HG03025 (cell line): ENCODE data around the gene ZNF335.
"Not testable (repeated sequence)": the region's sequence is repeated elsewhere in the genome, so short reads cannot be mapped to it uniquely, and the experiment has no call there.

Experiments used
- ATAC-seq: cut with Tn5 transposase; IDR thresholded peaks from one replicate; pipeline ENCODE4 v1.9.1; 2021; ENCODE audit warnings: mild to moderate bottlenecking, moderate library complexity; ENCODE audit not compliant: unreplicated experiment, low FRiP score

ZNF335 gene

DNA sequence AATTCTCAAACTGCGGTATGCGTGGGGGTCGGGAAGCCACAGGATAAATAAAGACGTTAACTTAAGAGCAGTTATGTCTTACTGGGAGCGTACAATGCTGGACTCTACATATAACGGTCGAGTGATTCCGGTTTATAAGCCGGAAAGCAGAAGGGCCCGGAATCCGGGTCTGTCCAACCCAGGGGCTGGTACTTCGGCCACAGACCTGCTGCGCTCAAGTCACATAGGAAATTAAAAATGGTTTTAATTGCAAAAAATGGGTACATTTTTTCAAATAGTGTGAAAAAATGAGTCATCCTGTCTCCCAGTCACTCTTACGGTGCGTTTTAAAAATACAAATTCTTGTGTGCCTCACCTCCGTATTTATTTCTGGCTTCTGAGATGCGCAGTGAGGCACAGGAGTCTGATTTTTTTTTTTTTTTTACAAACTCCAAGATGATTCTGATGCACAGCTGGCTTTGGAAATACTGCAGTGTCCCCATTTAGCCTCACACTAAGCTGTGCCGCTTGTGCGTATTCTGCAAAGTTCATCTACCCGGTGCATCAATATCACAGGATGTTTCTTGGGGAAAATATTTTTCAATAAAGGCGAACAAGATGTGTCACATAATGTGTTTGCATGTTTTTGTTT, 36.5 kb downstream of the ZNF335 start:
- peak; percentile 14 for ATAC-seq

GRCh38 chr20:45934586-45935415, 37.2 kb downstream of the ZNF335 start, which contains the start of gene PCIF1:
PCIF1 (plus strand) TSS chr20:45934683; CDS start chr20:45939000, 4,317 bp downstream.
- peak; percentile 62 for ATAC-seq

GRCh38 chr20:45934046-45934585, 37.9 kb downstream of the ZNF335 start:
- peak; percentile 17 for ATAC-seq

DNA sequence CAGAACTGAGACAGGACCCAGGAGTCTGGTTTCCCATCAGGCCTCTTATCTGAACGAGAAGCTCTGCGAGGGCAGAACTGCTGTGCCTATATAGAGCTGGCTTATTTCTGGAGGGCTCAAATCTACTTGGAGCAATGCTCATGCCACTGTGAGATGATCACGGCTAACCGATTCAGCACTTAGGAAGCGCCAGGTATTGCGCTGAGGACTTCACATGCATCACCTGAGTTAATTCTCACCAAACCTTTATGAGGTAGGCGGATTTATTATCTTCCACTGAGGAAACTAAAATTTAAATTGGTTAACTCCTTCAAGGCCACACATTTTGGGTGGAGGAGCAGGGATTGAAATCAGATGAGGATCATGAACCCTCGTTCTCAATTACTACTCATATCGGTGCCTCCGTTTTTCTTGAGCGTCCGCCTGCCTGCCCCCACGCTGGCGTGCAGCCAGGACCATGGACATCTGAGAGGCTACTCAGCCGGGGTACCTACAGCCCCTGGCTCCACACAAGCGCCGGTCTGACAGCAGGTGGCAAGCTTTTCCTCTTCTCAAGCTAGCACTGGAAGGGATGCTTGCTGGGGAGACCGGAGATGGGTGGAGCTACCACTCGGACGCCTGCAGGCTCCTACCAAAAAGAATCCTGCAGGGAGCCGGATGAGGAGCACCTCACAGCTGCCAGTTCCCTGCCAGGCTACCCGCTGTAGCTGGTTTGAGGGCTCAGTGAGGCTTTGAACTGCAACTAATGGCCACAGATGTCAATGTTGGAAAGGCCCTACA, 38.5 kb downstream of the ZNF335 start:
- ATAC-seq, result no peak

DNA sequence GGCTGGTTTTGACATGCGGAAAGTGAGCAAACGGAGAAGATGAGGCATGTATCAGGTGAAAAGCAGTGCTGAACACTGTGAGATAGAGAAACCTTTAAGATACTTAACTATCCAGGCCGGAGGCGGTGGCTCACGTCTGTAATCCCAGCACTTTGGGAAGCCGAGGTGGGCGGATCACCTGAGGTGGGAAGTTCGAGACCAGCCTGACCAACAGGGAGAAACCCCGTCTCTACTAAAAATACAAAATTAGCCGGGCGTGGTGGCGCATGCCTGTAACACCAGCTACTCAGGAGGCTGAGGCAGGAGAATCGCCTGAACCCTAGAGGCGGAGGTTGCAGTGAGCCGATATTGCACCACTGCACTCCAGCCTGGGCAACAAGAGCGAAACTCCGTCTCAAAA, 40.3 kb downstream of the ZNF335 start:
- not testable (repeated sequence) for ATAC-seq

DNA sequence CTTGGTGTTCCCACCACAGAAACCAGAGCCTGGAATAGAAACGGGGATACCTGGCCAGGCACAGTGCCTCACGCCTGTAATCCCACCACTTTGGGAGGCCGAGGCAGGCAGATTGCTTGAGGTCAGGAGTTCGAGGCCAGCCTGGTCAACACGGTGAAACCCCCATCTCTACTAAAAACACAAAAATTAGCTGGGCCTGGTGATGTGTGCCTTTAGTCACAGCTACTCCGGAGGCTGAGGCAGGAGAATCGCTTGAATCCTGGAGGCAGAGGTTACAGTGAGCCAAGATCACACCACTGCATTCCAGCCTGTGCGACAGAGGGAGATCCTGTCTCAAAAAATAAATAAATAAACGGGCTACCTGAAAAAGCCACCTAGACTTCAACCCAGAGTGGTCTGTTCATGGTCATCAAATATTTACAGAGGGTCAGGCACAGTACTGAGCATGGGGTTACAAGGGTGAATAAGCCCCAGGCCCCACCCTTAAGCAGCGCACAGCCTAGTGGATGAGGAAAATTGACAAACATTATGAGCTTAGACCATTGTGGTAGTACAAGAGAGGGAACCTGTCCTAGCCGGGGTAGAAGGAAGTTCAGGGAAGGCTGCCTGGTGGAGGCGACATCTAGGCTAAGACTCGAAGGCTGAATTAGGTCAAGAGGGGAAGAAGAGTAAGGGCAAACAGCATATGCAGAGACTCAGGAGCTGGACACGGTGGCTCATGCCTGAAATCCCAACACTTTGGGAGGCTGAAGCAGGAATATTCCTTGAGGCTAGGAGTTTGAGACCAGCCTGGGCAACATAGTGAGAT, 44.7 kb downstream of the ZNF335 start:
- ATAC-seq, result no peak

DNA sequence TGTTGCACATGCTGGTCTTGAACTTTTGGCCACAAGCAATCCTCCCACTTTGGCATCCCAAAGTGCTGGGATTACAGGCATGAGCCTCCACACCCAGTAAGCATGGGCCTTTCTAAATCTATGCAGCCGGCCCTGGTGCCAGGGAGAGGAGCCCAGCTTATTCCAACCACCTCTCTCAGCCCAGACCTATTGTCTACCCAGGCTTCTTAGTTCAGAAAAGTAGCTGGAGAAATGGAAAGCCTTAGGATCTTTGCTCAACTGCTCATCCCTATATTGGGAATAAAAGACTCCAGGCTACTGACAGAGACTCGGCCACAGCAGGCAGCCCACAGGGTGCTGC, 45.3 kb downstream of the ZNF335 start:
- ATAC-seq, result no peak

GRCh38 chr20:45925821-45926506, 46.0 kb downstream of the ZNF335 start:
- ATAC-seq, result no peak

DNA sequence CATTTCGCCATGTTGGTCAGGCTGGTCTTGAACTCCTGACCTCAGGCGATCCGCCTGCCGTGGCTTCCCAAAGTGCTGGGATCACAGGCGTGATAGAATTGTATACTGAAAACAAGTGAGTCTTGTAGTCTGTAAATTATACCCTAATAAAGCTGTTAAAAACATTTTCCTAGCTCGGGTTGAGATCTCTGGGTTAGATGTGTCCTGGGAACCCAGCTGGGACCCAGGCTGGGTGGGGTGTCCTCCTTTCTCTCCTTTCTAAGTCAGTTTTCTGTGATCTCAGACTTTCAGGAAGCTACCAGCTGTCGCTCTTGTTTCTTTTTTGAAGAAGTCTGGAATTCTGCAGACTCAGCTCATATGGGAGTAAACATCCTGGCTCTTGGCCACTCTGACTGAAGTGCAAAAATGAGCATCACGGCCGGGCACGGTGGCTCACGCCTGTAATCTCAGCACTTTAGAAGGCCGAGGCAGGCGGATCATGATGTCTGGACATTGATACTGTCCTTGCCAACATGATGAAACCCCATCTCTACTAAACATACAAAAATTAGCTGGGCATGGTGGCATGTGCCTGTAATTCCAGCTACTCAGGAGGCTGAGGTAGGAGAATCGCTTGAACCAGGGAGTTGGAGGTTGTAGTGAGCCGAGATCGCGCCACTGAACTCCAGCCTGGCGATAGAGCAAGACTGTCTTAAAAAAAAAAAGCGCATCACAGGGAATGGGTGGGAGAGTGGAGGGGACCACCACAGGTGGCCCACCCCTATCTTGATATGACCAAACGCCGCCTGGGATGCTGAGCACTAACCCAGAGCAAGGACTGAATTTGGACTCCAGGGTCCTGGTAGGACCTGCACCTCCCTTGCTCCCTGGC, 47.4 kb downstream of the ZNF335 start:
- ATAC-seq, result no peak

DNA sequence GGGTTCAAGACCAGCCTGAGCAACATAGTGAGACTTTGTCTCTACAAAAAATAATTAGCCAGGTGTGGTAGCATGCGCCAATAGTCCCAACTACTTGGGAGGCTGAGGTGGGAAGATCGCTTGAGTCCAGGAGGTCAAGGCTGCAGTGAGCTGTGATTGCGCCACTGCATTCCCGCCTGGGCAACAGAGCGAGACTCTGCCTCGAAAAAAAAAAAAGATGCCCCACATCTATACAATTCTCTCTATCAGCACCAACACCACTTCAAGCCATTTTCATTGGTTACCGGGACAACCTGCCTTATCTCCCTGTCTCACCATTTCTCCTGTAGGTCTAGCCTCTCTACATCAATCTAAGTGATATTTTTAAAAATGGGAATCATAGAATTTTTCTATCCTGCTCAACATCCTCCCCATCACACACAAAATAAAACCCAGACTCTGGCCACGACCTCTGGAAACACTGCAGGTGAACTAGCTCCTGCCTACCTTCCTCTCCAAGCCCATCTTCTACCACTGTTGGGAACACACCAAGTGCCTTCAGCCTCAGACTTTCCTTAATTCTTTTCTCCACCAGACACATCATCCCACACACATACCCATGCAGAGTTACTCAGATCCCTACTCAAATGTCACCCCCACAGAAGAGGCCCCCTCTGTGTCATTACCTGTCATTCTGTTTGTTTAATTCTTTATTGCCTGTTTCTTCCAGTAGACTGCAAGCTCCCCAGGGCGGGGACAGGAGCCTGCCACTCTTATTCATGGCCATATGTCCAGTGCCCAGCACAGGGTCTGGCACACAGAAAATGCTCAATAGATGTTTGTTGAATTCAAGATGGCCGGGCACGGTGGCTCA, 50.4 kb downstream of the ZNF335 start:
- ATAC-seq, result no peak

DNA sequence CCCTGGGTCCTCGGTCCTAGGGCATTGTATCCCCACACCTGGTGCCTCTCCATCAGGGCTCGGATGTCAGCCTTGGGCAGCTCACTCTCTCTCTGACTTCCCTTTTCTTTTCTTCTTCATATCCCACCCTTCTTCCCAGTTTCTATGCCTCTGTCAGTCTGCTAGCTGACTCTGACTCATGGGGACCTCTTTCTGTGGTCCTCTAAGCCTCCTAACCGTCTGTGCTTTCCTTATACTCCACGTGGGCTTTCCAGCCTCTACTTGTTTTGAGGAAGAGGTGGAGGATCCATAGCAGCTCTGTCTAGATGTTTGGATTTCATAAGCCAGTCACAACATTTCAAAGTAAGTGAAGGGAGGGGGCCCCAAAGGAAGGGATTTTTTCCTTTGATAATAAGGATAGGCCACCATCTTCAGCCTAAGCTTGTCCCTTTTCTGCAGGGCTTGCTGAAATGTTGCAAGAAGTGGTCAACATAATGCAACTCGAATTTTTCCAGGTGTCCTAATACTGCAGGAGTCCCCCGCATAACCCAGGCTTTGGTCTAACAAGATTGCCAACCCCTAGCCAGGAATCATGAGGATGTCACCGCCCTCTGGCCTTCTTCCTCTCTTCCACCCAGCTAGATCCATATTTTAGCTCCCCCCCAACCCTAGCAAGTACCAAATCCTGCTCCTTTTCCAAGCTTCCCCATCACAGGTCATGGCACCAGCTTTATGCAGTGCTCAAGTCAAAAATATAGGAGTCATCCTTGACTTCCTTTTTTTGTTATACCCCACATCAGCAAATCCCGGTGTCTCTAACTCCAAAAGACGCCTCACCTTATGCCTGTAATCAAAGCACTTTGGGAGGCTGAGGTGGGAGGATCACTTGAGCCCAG, 51.3 kb downstream of the ZNF335 start:
- ATAC-seq, result no peak

- ATAC-seq, result no peak
These were observed 52.2 kb downstream of the ZNF335 start for GRCh38 chr20:45919542-45920399.

- no peak for ATAC-seq
These were observed 53.0 kb downstream of the ZNF335 start for GRCh38 chr20:45918779-45919537.

DNA sequence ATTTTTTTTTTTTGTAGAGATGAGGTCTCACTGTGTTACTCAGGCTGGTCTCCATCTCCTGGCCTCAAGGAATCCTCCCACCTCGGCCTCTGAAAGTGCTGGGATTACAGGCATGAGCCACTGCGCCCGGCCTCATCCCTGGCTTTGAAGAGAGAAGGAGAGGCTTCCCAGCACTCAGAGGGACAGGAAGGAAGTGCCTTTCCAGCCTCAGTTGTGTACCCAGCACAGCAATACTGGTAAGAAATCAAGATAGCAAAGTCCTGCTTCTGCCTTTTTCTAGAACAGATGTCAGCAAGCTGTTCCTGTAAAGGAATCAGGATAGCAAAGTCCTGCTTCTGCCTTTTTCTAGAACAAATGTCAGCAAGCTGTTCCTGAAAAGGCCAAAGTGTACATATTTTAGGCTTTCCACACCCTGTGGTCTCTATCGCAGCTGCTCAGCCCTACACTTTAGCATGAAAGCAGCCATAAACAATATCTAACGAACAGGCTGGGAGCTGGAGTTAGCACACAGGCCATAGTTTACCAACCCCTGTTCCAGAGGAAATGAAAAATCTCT, 53.7 kb downstream of the ZNF335 start:
- no peak for ATAC-seq

DNA sequence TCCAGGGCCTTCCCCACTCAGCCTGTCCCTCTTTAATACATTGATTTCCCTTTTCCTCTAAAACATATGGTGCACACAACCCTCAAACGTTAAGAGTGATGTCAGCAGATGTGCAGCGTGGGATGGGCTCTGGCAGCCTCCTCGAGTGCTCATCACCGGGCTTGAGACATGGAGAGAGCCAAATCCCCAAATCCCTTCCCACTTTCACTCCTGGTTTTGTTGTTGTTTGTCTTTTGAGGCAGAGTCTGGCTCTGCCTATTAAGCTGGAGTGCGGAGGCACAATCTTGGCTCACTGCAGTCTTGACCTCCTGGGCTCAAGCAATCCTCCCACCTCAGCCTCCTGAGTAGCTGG, 54.2 kb downstream of the ZNF335 start:
- no peak for ATAC-seq
